ENCODE data around the gene CEP97.

Gene CEP97

DNA sequence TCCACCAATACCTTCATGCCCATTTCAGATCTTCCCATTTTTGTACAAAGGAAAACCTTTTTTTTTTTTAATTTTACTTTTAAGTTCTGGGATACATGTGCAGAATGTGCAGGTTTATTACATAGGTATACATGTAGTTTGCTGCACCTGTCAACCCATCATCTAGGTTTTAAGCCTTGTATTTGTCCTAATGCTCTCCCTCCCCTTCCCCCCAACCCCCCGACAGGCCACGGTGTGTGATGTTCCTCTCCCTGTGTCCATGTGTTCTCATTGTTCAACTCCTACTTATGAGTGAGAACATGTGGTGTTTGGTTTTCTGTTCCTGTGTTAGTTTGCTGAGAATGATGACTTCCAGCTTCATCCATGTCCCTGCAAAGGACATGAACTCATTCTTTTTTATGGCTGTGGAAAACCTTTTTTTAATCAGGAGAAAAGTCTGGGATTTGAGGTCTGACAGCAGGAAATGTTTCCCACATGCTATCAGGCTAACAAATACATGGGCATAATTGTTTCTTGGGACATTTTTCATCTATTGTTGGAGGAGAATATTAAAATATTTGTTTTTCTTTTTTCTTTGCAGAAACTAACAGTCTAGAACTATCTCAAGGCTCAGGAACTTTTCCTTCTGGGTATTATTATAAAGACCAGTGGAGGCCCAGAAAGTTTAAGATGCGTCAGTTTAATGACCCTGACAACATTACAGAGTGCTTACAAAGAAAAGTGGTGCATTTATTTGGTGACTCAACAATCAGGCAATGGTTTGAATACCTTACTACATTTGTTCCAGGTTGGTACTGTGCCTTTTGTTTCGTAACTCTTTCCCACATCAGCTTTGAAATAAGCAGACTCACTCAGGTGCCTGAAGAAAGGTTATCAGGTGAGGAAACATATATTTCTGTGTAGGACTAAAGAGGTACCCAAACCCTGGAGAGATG is 92.1 kb downstream of the CEP97 start:
- DNase-seq (ENCODE audit: low read depth) = no peak

- no peak for DNase-seq (ENCODE audit: low read depth)
These were observed 93.6 kb downstream of the CEP97 start for GRCh38 chr3:101817992-101818391.

GRCh38 chr3:101819649-101820206 is 95.3 kb downstream of the CEP97 start:
- no peak for DNase-seq (ENCODE audit: low read depth)

All from stimulated activated CD8-positive, alpha-beta memory T cell treated with anti-CD3 and anti-CD28 coated beads, Interleukin-12 subunit alpha, Interleukin-12 subunit beta, amount 100 ng/mL, for 4 hours (primary cell).